A549 (cell line): ENCODE results near the gene RCOR3. TPM values are rescaled to one million over a fixed set of nuclear protein-coding genes. Genes with fewer than 3 reads are reported as not detected.

Source experiments
- ATAC-seq, 2 experiments: fragments of 200-7000 bp in 1 of 2; fragments of >200 bp in 1 of 2; cut with Nextera tagmentation in 1 of 2; cut with Tn5 transposase in 1 of 2; 3 replicates each; pipeline versions ENCODE4 v1.8.0 to v1.9.1; 2018 to 2020; ENCODE audit warnings: mild to moderate bottlenecking in 1 of 2, moderate library complexity in 1 of 2
- CTCF ChIA-PET: fragments of 300-600 bp; sonication (Branson Sonifier 250); formaldehyde crosslinking; extraction: SDS; loops from one replicate; lab custom pipeline; 2021; ENCODE audit warnings: antibody characterized with exemption, inconsistent platforms; lab: Yijun Ruan, JAX
- POLR2A ChIA-PET: fragments of 350-600 bp; formaldehyde crosslinking; extraction: SDS; loops from one replicate; lab custom pipeline; 2021; ENCODE audit warnings: antibody characterized with exemption, inconsistent platforms; lab: Yijun Ruan, JAX
- DNase-seq, 2 experiments: peaks; one replicate each; pipeline versions ENCODE4 v3.0.0 to v3.0.0-alpha.2; 2011 to 2016; ENCODE audit warnings: low read depth in 1 of 2, low spot score in 1 of 2
- FAIRE-seq: peaks from 2 replicates; lab custom pipeline; 2011; peaks lifted over from hg19 to GRCh38; lab: Jason Lieb, UNC
- H3K27ac ChIP-seq, 2 experiments: fragments of >200 bp; sonication (Bioruptor Twin); formaldehyde crosslinking; 3 replicates each; pipeline ENCODE4 v1.5.1; 2016 to 2017
- H3K4me1 ChIP-seq: fragments of >200 bp; sonication (Bioruptor Twin); formaldehyde crosslinking; 3 replicates; pipeline ENCODE4 v1.6.1; 2016
- H3K4me2 ChIP-seq: fragments of >200 bp; sonication (Bioruptor Twin); formaldehyde crosslinking; 3 replicates; pipeline ENCODE4 v1.6.1; 2016
- H3K4me3 ChIP-seq: fragments of >200 bp; sonication (Bioruptor Twin); formaldehyde crosslinking; 3 replicates; pipeline ENCODE4 v1.5.1; 2016
- H3K9me3 ChIP-seq: fragments of >200 bp; sonication (Bioruptor Twin); formaldehyde crosslinking; 3 replicates; pipeline ENCODE4 v1.6.1; 2016
- BHLHE40 ChIP-seq: IDR thresholded peaks from 2 replicates; pipeline ENCODE4 v1.6.1; 2012; ENCODE audit warnings: low read depth, low read length, inconsistent platforms
- CBX2 ChIP-seq: fragments of 200-600 bp; sonication (generic); IDR thresholded peaks from 2 replicates; pipeline ENCODE4 v1.6.1; 2016; ENCODE audit warnings: low read depth, mild to moderate bottlenecking, borderline replicate concordance
- CEBPB ChIP-seq, 2 experiments: fragments of >200 bp in 1 of 2; sonication (Bioruptor Twin) in 1 of 2; formaldehyde crosslinking in 1 of 2; IDR thresholded peaks; 2 replicates each; pipeline ENCODE4 v1.6.1; 2012 to 2016
- EHF ChIP-seq: fragments of 250-450 bp; sonication (Bioruptor Pico); IDR thresholded peaks from 2 replicates; pipeline ENCODE4 v1.5.0; 2020; ENCODE audit warnings: mild to moderate bottlenecking
- EHMT2 ChIP-seq: fragments of 200-600 bp; sonication (generic); IDR thresholded peaks from 2 replicates; pipeline ENCODE4 v1.6.1; 2016; ENCODE audit warnings: antibody characterized with exemption, low read depth, mild to moderate bottlenecking, moderate library complexity
- FOXS1 ChIP-seq: fragments of 250-450 bp; sonication (Bioruptor Pico); IDR thresholded peaks from 2 replicates; pipeline ENCODE4 v1.5.0; 2020; ENCODE audit warnings: mild to moderate bottlenecking, moderate library complexity
- HOXB13 ChIP-seq: fragments of 250-450 bp; sonication (Bioruptor Pico); IDR thresholded peaks from 2 replicates; pipeline ENCODE4 v1.5.0; 2020; ENCODE audit warnings: low read depth, mild to moderate bottlenecking, moderate library complexity
- KDM1A ChIP-seq: fragments of 200-600 bp; sonication (generic); IDR thresholded peaks from 2 replicates; pipeline ENCODE4 v1.6.1; 2016; ENCODE audit warnings: low read depth, mild to moderate bottlenecking
- KDM5A ChIP-seq: fragments of 200-600 bp; sonication (generic); IDR thresholded peaks from 2 replicates; pipeline ENCODE4 v1.6.1; 2016; ENCODE audit warnings: antibody characterized with exemption, mild to moderate bottlenecking
- NR3C1 ChIP-seq: fragments of >200 bp; sonication (Bioruptor Twin); formaldehyde crosslinking; IDR thresholded peaks from 3 replicates; pipeline ENCODE4 v1.6.1; 2017
- POLR2A ChIP-seq: IDR thresholded peaks from 2 replicates; pipeline ENCODE4 v1.6.1; 2012; ENCODE audit warnings: mild to moderate bottlenecking, low read length
- RFX5 ChIP-seq: fragments of 450-650 bp; IDR thresholded peaks from 2 replicates; pipeline ENCODE4 v1.7.1; 2014; ENCODE audit warnings: antibody characterized with exemption, mild to moderate bottlenecking, moderate library complexity
- ZSCAN20 ChIP-seq: fragments of 250-450 bp; sonication (Bioruptor Pico); IDR thresholded peaks from 2 replicates; pipeline ENCODE4 v1.8.0; 2022; ENCODE audit warnings: mild to moderate bottlenecking, moderate library complexity
- WGBS: methylation state at CpG from one replicate; pipeline ENCODE4 v1.1.6; 2017; ENCODE audit errors: missing lambda C conversion rate; 5-methylcytosine and 5-hydroxymethylcytosine counted together
- polyA plus RNA-seq, 4 experiments: library from polyadenylated mRNA; depleted of rRNA in 3 of 4; stranded (reverse); fragments of >200 nt; fragmentation: RNase III in 1 of 4; extraction: RNeasy Plus Mini Kit Qiagen cat#74134 plus additional on column Dnase treatment in 1 of 4; gene quantifications; 2 replicates in 3 of 4; 3 replicates in 1 of 4; pipeline ENCODE4 v1.2.3, GENCODE V29; 2011 to 2017
- TF ChIP-seq, protein P1 (sequence below): fragments of >200 bp; sonication (Bioruptor Twin); formaldehyde crosslinking; IDR thresholded peaks from 3 replicates; pipeline ENCODE4 v1.6.1; 2016
- TF ChIP-seq, protein P2 (sequence below): fragments of >200 bp; sonication (Bioruptor Twin); formaldehyde crosslinking; IDR thresholded peaks from 3 replicates; pipeline ENCODE4 v1.5.1; 2016
- TF ChIP-seq, protein P3 (sequence below): IDR thresholded peaks from 2 replicates; pipeline ENCODE4 v1.6.1; 2012
- TF ChIP-seq, protein P4 (sequence below): fragments of >200 bp; sonication (Bioruptor Twin); formaldehyde crosslinking; IDR thresholded peaks from 2 replicates; pipeline ENCODE4 v1.6.1; 2016
- TF ChIP-seq, protein P5 (sequence below): fragments of 250-450 bp; sonication (Bioruptor Pico); IDR thresholded peaks from 2 replicates; pipeline ENCODE4 v1.5.0; 2021; ENCODE audit warnings: mild to moderate bottlenecking, moderate library complexity, borderline replicate concordance

Gene RCOR3
- polyA plus RNA-seq, 2 of the 4 experiments (the other 2 are of a cell fraction): 16.3 to 40.7 TPM

DNA sequence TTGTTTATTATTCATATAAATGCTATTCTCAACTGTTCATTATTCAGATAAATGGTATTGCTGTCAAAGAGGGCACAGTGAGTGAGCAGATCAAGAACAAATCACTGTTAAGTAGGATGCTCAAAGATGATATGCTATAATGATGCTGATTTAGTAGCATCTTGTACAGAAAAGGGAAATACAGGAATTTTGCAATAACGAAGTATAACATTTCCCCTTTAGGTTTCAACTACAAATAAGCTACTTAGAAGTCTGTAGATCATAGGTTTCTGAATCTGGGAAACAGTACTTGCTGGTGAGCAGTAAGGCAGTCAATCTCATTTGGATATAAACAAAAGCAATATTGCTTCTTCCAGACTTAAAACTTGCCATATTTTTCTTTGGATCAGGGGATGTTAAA lies 27.3 kb upstream of the RCOR3 start:
- H3K9me3 ChIP-seq: no peaks in the 10 kb centered on the region
- ChIA-PET POLR2A (no interaction called here), CTCF (no interaction called here)
- DNase-seq: no peak
- no peak overlapping the region for H3K4me3 ChIP-seq
- WGBS: 24% methylated on average over 1 of the region's 1 CpG
- ATAC-seq: no peak
- no peak overlapping the region for H3K27ac ChIP-seq
- FAIRE-seq: no peak
- TF ChIP-seq, protein P1, sequence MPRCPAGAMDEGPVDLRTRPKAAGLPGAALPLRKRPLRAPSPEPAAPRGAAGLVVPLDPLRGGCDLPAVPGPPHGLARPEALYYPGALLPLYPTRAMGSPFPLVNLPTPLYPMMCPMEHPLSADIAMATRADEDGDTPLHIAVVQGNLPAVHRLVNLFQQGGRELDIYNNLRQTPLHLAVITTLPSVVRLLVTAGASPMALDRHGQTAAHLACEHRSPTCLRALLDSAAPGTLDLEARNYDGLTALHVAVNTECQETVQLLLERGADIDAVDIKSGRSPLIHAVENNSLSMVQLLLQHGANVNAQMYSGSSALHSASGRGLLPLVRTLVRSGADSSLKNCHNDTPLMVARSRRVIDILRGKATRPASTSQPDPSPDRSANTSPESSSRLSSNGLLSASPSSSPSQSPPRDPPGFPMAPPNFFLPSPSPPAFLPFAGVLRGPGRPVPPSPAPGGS: no peak
- TF ChIP-seq, protein P2, sequence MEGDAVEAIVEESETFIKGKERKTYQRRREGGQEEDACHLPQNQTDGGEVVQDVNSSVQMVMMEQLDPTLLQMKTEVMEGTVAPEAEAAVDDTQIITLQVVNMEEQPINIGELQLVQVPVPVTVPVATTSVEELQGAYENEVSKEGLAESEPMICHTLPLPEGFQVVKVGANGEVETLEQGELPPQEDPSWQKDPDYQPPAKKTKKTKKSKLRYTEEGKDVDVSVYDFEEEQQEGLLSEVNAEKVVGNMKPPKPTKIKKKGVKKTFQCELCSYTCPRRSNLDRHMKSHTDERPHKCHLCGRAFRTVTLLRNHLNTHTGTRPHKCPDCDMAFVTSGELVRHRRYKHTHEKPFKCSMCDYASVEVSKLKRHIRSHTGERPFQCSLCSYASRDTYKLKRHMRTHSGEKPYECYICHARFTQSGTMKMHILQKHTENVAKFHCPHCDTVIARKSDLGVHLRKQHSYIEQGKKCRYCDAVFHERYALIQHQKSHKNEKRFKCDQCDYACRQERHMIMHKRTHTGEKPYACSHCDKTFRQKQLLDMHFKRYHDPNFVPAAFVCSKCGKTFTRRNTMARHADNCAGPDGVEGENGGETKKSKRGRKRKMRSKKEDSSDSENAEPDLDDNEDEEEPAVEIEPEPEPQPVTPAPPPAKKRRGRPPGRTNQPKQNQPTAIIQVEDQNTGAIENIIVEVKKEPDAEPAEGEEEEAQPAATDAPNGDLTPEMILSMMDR: no peak
- TF ChIP-seq KDM5A (no peak), NR3C1 (no peak), HOXB13 (CRISPR knock-in tag) (no peak), ZSCAN20 (no peak)
- TF ChIP-seq, protein P3, sequence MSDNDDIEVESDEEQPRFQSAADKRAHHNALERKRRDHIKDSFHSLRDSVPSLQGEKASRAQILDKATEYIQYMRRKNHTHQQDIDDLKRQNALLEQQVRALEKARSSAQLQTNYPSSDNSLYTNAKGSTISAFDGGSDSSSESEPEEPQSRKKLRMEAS: no peak
- H3K4me2 ChIP-seq: no peak overlapping the region
- H3K4me1 ChIP-seq: 0 out of 3 replicates have a peak, but pooled peaks cover 3% of the 10 kb centered on the region

DNA sequence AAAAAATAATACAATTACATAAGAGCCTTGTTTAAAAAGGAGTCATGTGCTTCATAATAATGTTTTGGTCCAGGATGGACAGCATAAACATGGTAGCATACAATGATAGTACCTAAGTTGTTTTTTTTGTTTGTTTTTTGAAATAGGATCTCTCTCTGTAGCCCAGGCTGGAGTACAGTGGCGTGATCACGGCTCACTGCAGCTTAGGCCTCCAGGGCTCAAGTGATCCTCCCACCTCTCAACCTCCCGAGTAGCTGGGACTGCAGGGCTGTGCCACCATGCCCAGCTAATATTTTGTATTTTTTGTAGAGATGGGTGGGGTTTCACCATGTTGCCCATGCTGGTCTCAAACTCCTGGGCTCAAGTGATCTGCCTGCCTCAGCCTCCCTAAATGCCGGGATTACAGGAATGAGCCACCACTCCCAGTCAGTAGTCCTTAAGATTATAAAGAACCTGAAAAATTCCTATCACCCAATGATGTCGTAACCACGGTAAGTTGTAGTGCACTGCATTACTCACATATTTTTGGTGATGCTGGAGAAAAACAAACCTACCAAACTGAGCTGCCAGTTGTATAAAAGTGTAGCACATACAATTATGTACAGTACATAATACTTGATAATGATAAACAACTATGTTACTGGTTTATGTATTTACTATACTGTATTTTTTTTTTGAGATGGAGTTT lies 22.4 kb upstream of the RCOR3 start:
- Histone ChIP-seq H3K9me3 (no peaks in the 10 kb centered on the region), H3K4me1 (0 out of 3 replicates have a peak, but pooled peaks cover 4% of the 10 kb centered on the region), H3K27ac (no peak overlapping the region), H3K4me2 (no peak overlapping the region), H3K4me3 (no peak overlapping the region)
- ATAC-seq (no peak), DNase-seq (no peak), FAIRE-seq (no peak)
- CTCF ChIA-PET: interaction anchor here (0.6 to 0.8 kb wide), 2 partner anchors 10 to 193 kb away, joined by 3 to 4 read pairs; no protein-coding TSS in a partner anchor
- 77% methylated on average over 6 of the region's 6 CpGs for WGBS
- POLR2A ChIA-PET: no interaction called here
- TF ChIP-seq POLR2A (no peak), KDM1A (no peak), FOXS1 (CRISPR knock-in tag) (no peak), EHMT2 (no peak), BHLHE40 (no peak), EHF (CRISPR knock-in tag) (no peak), CBX2 (no peak), RFX5 (no peak), CEBPB (IDR thresholded peaks at IDR 0.05) (no peak)
- TF ChIP-seq, protein P4, sequence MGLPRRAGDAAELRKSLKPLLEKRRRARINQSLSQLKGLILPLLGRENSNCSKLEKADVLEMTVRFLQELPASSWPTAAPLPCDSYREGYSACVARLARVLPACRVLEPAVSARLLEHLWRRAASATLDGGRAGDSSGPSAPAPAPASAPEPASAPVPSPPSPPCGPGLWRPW: no peak
- TF ChIP-seq, protein P2: no peak
- TF ChIP-seq, protein P3: no peak
- TF ChIP-seq, protein P5, sequence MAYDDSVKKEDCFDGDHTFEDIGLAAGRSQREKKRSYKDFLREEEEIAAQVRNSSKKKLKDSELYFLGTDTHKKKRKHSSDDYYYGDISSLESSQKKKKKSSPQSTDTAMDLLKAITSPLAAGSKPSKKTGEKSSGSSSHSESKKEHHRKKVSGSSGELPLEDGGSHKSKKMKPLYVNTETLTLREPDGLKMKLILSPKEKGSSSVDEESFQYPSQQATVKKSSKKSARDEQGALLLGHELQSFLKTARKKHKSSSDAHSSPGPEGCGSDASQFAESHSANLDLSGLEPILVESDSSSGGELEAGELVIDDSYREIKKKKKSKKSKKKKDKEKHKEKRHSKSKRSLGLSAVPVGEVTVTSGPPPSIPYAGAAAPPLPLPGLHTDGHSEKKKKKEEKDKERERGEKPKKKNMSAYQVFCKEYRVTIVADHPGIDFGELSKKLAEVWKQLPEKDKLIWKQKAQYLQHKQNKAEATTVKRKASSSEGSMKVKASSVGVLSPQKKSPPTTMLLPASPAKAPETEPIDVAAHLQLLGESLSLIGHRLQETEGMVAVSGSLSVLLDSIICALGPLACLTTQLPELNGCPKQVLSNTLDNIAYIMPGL (CRISPR knock-in tag): no peak
